GM18868 (cell line): ENCODE data around the gene COPRS.

Experiments used
- ATAC-seq: cut with Tn5 transposase; IDR thresholded peaks from one replicate; pipeline ENCODE4 v1.9.1; 2021; ENCODE audit warnings: mild to moderate bottlenecking, moderate library complexity; ENCODE audit not compliant: unreplicated experiment

The COPRS gene

GRCh38 chr17:31858642-31859486, at the start of gene COPRS:
Gene COPRS, minus strand, starts transcription at chr17:31859244. Its CDS starts 45 bp downstream, at chr17:31859199.
- ATAC-seq: peak; percentile 72

GRCh38 chr17:31908386-31908785, 49.3 kb upstream of the COPRS start:
- ATAC-seq: no peak

GRCh38 chr17:31907342-31907962, 48.4 kb upstream of the COPRS start:
- no peak for ATAC-seq

- no peak for ATAC-seq
Measured at GRCh38 chr17:31903401-31903800, 44.4 kb upstream of the COPRS start.

- ATAC-seq: no peak
Measured at GRCh38 chr17:31902693-31903092, 43.6 kb upstream of the COPRS start.

GRCh38 chr17:31900877-31901276, 41.8 kb upstream of the COPRS start:
- ATAC-seq: no peak

- no peak for ATAC-seq
Measured at GRCh38 chr17:31888124-31888523, 29.1 kb upstream of the COPRS start.

GRCh38 chr17:31882571-31882970, 23.5 kb upstream of the COPRS start:
- no peak for ATAC-seq

- no peak for ATAC-seq
Measured at GRCh38 chr17:31880311-31880710, 21.3 kb upstream of the COPRS start.

GRCh38 chr17:31878703-31879073, 19.6 kb upstream of the COPRS start:
- no peak for ATAC-seq

- no peak for ATAC-seq
Measured at GRCh38 chr17:31877911-31878702, 19.1 kb upstream of the COPRS start.

- no peak for ATAC-seq
Measured at GRCh38 chr17:31877341-31877740, 18.3 kb upstream of the COPRS start.

- no peak for ATAC-seq
Measured at GRCh38 chr17:31875081-31875480, 16.0 kb upstream of the COPRS start.

GRCh38 chr17:31869797-31870568, 10.9 kb upstream of the COPRS start:
- ATAC-seq: no peak

GRCh38 chr17:31869031-31869430, 10.0 kb upstream of the COPRS start:
- ATAC-seq: no peak

- no peak for ATAC-seq
Measured at GRCh38 chr17:31859487-31860008, 504 bp upstream of the COPRS start.

GRCh38 chr17:31857920-31858641, 963 bp downstream of the COPRS start:
- peak; percentile 12 for ATAC-seq

- ATAC-seq: no peak
Measured at GRCh38 chr17:31856750-31857149, 2.3 kb downstream of the COPRS start.

- no peak for ATAC-seq
Measured at GRCh38 chr17:31854672-31855071, 4.4 kb downstream of the COPRS start.

GRCh38 chr17:31853911-31854470, 5.1 kb downstream of the COPRS start:
- no peak for ATAC-seq
